ENCODE data around the gene SOS1. TPM values are rescaled to one million over a fixed set of nuclear protein-coding genes. Genes with fewer than 3 reads are reported as not detected.
A peak's percentile ranks its signal among the peaks of the same experiment; 100 is the strongest.

The SOS1 gene
- total RNA-seq, 2 donors from 2014 or later = 26.3 to 43.9 TPM

DNA sequence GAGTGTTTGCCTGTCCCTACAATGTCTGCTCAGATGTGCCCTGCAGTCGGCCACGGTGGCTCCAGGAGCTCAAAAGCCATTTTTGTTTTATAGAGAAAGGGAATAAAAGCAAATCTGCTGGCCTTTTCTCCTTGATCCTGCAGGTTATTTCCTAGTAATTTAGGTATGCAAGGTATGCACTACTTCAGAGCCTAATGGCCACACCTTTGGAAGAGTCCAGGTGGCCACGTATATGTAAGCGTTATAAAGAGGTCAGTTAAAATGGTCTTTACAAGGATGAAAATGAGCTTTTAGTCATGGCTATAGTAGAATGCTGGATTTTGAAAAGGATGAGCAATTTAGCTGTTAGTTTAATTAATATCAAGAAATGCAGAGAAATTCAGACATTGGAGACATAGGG, 149.5 kb downstream of the SOS1 start:
- TF ChIP-seq, protein P1, sequence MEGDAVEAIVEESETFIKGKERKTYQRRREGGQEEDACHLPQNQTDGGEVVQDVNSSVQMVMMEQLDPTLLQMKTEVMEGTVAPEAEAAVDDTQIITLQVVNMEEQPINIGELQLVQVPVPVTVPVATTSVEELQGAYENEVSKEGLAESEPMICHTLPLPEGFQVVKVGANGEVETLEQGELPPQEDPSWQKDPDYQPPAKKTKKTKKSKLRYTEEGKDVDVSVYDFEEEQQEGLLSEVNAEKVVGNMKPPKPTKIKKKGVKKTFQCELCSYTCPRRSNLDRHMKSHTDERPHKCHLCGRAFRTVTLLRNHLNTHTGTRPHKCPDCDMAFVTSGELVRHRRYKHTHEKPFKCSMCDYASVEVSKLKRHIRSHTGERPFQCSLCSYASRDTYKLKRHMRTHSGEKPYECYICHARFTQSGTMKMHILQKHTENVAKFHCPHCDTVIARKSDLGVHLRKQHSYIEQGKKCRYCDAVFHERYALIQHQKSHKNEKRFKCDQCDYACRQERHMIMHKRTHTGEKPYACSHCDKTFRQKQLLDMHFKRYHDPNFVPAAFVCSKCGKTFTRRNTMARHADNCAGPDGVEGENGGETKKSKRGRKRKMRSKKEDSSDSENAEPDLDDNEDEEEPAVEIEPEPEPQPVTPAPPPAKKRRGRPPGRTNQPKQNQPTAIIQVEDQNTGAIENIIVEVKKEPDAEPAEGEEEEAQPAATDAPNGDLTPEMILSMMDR (IDR thresholded peaks at IDR 0.05) = no peak
- Histone ChIP-seq H3K4me1 (no peaks in the 10 kb centered on the region), H3K36me3 (no peaks in the 10 kb centered on the region), H3K27me3 (no peaks in the 10 kb centered on the region), H3K9me3 (no peaks in the 10 kb centered on the region), H3K9ac (ENCODE audit: low read depth in 2 of 2, low read length in 2 of 2) (no peak overlapping the region), H3K4me3 (no peak overlapping the region), H3K27ac (no peak overlapping the region)
- DNase-seq = no peak
- intact Hi-C loops (cut with DNase I) = no loop called here

DNA sequence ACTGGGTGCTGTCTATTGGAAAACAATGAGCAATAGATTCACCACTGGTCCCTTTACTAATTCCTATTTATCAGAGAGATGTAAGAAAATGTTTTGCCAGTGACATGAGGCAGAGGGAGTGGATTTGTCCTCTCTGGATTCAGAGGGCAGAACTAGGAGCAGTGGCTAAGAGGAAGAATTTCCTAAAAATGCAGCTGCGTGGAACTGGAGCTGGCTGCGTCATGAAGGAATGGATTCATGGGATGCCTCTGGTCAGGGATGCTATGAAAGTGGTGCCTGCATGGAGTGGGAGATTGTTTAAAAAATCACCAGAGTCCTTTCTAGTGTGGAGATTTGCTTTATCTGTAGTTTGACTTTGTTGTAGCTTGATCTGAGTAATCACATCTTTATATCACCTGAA, 152.8 kb downstream of the SOS1 start:
- Histone ChIP-seq H3K36me3 (no peaks in the 10 kb centered on the region), H3K4me1 (no peaks in the 10 kb centered on the region), H3K9me3 (no peaks in the 10 kb centered on the region), H3K27ac (no peak overlapping the region), H3K9ac (ENCODE audit: low read depth in 2 of 2, low read length in 2 of 2) (no peak overlapping the region), H3K27me3 (no peaks in the 10 kb centered on the region), H3K4me3 (no peak overlapping the region)
- TF ChIP-seq, protein P1 (IDR thresholded peaks at IDR 0.05) = no peak
- no peak for DNase-seq
- intact Hi-C loops (cut with DNase I) = no loop called here

DNA sequence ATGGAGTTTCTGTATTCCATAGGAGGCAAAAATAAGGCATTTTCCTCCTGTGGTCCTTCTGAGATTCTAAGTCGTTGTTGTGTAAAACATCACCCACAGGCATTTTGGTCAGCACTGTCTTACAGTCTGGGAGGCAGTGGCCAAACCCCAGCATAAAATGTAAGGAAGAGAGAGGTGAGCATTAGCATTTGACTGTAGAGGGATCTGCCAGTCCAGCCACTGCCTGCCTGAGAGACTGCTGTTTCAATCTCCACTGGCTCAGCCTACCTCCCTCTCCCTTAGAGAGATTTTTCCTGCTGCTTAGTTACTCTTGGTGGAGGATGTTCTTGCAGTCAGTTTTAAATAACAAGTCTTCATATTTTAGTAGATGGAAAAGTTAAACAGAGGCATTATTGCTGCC, 154.2 kb downstream of the SOS1 start:
- intact Hi-C loops (cut with DNase I) = no loop called here
- TF ChIP-seq, protein P1 (IDR thresholded peaks at IDR 0.05) = no peak
- Histone ChIP-seq H3K4me3 (no peak overlapping the region), H3K4me1 (no peaks in the 10 kb centered on the region), H3K36me3 (no peaks in the 10 kb centered on the region), H3K9me3 (no peaks in the 10 kb centered on the region), H3K9ac (ENCODE audit: low read depth in 2 of 2, low read length in 2 of 2) (no peak overlapping the region), H3K27ac (no peak overlapping the region), H3K27me3 (no peaks in the 10 kb centered on the region)
- DNase-seq = no peak

DNA sequence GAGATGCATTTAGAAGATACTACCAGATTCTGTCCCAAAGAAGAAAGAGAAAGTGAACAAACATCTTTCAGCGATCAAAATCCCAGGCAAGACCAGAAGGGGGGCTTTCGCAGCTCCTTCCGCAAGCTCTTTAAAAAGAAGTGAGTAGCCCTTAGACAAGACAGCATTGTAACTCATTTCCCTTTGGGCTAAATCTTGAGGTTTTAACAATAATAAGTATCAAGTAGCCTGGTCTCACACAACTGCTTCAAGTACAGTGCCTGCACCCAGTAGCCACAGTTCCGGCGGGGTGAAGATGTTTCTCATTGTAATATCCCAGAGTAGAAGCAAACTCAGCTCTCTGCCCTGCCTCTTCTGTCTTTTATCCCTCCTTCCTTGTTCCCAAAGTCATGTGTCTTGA, 154.8 kb downstream of the SOS1 start:
- no peak for DNase-seq
- Histone ChIP-seq H3K9me3 (no peaks in the 10 kb centered on the region), H3K27ac (no peak overlapping the region), H3K27me3 (no peaks in the 10 kb centered on the region), H3K36me3 (no peaks in the 10 kb centered on the region), H3K9ac (ENCODE audit: low read depth in 2 of 2, low read length in 2 of 2) (no peak overlapping the region), H3K4me3 (no peak overlapping the region), H3K4me1 (no peaks in the 10 kb centered on the region)
- TF ChIP-seq, protein P1 (IDR thresholded peaks at IDR 0.05) = no peak
- intact Hi-C loops (cut with DNase I) = no loop called here

DNA sequence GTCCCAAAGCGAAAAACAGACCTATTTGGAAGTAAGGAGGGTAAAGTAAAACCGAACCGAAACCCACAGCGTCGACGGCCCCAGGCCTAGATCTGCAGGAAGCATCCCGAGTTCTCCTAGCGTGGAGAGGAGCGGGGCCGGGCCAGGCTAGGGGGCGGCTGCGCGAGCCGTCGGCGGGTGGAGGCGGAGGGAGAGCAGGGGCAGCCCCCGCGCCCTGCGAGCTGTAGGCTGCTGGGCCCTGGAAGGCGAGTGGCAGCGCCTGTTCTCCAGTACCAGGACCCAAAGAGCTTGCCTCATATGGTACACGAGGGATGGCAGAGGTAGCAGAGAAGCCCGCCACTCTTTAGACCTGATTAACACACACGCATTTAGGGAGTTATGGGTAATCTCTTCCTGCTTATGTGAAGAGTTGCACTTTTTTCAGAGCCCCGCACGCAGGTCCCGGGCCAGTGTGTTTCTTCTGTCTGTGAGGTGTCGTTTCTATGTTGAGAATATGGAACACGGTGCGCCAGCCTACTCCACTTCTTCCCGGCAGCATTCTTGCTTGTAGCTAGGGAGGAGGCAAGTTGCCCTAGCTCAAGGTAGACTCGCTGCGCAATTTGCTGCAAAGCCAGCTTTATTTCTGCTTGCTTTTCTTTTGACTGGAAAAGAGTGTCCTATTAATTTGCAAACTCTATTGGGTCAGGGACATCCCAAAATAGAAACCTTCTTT, 160.1 kb downstream of the SOS1 start:
- peak overlapping the region in 1 of 2 donors; percentile 3 for H3K9ac ChIP-seq (ENCODE audit: low read depth in 2 of 2, low read length in 2 of 2)
- DNase-seq = no peak
- no peaks in the 10 kb centered on the region for H3K9me3 ChIP-seq
- TF ChIP-seq, protein P1 (IDR thresholded peaks at IDR 0.05) = no peak
- H3K36me3 ChIP-seq = no peaks in the 10 kb centered on the region
- no peak overlapping the region for H3K27ac ChIP-seq
- intact Hi-C loops (cut with DNase I) = no loop called here
- H3K4me1 ChIP-seq = no peaks in the 10 kb centered on the region
- no peaks in the 10 kb centered on the region for H3K27me3 ChIP-seq
- no peak overlapping the region for H3K4me3 ChIP-seq

Measured in colonic mucosa (tissue), 4 donors.